GM21737 (cell line): Measurements from ENCODE around the gene MCF2L.
A peak's percentile ranks its signal among the peaks of the same experiment; 100 is the strongest.
"Not testable (repeated sequence)": the region's sequence is repeated elsewhere in the genome, so short reads cannot be mapped to it uniquely, and the experiment has no call there.

ENCODE experiments used
- ATAC-seq: cut with Tn5 transposase; IDR thresholded peaks from one replicate; pipeline ENCODE4 v1.9.1; 2021; ENCODE audit warnings: mild to moderate bottlenecking, moderate library complexity; ENCODE audit not compliant: unreplicated experiment

The MCF2L gene

GRCh38 chr13:112968910-112969691 is at the start of gene MCF2L:
MCF2L (plus strand) TSS chr13:112969214; CDS start chr13:112969380, 166 bp downstream.
- no peak for ATAC-seq

GRCh38 chr13:112923962-112924361 is 45.1 kb upstream of the MCF2L start:
- ATAC-seq = no peak

GRCh38 chr13:112924365-112924764 is 44.6 kb upstream of the MCF2L start:
- ATAC-seq = no peak

GRCh38 chr13:112926003-112926402 is 43.0 kb upstream of the MCF2L start:
- ATAC-seq = no peak

- ATAC-seq = no peak
These were observed 42.0 kb upstream of the MCF2L start for GRCh38 chr13:112926993-112927392.

- no peak for ATAC-seq
These were observed 40.7 kb upstream of the MCF2L start for GRCh38 chr13:112928020-112928971.

- ATAC-seq = no peak
These were observed 39.8 kb upstream of the MCF2L start for GRCh38 chr13:112928972-112929782.

GRCh38 chr13:112929783-112930055 is 39.3 kb upstream of the MCF2L start:
- ATAC-seq = no peak

GRCh38 chr13:112930192-112930591 is 38.8 kb upstream of the MCF2L start:
- no peak for ATAC-seq

- peak; percentile 73 for ATAC-seq
These were observed 37.7 kb upstream of the MCF2L start for GRCh38 chr13:112931028-112931934.

GRCh38 chr13:112932971-112933370 is 36.0 kb upstream of the MCF2L start:
- ATAC-seq = no peak

- no peak for ATAC-seq
These were observed 35.4 kb upstream of the MCF2L start for GRCh38 chr13:112933649-112934048.

GRCh38 chr13:112934078-112934477 is 34.9 kb upstream of the MCF2L start:
- ATAC-seq = no peak

GRCh38 chr13:112938680-112939079 is 30.3 kb upstream of the MCF2L start:
- ATAC-seq = no peak

GRCh38 chr13:112940236-112940635 is 28.8 kb upstream of the MCF2L start:
- ATAC-seq = no peak

- no peak for ATAC-seq
These were observed 27.7 kb upstream of the MCF2L start for GRCh38 chr13:112941349-112941748.

- not testable (repeated sequence) for ATAC-seq
These were observed 27.2 kb upstream of the MCF2L start for GRCh38 chr13:112941765-112942164.

- ATAC-seq = peak; percentile 93
These were observed 26.2 kb upstream of the MCF2L start for GRCh38 chr13:112942689-112943308.

GRCh38 chr13:112943309-112944125 is 25.5 kb upstream of the MCF2L start:
- peak; percentile 35 for ATAC-seq
